ENCODE measurements around the gene CYB5R3.
A peak's percentile ranks its signal among the peaks of the same experiment; 100 is the strongest.

DNA sequence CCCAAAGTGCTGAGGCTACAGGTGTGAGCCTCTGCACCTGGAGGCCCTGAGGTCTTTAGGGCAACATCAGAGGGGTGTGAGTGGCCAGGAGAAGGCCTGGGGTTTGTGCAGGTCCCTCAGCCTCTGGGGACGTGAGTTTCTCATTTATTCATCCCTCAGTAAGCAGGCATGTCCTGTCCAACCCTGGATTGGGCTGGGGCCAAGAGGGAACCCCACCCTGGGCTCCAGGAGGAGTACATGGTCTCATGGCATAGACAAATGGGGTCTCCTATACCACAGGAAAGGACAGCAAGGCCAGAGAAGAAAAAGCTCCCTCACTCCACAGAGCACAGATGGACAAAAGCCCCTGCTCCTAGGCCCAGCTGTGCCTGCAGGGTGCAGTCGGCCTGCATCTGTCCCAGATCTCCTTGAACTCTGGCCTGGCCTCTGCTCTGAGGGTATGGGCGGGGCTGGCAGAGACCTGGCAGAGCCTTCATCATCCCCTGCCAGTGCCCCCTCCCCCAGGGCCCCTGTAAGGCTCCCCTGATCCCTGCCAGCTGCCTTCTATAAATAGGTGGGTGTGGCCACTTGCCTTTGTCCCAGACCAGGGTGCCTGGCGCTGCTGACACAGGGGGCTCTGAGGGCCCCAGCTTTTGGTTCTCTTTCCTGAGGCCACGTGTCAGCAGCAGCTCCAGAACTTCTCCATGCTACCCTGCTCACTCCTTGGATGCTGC, 36.9 kb upstream of the CYB5R3 start:
- TF ChIP-seq, protein P1, sequence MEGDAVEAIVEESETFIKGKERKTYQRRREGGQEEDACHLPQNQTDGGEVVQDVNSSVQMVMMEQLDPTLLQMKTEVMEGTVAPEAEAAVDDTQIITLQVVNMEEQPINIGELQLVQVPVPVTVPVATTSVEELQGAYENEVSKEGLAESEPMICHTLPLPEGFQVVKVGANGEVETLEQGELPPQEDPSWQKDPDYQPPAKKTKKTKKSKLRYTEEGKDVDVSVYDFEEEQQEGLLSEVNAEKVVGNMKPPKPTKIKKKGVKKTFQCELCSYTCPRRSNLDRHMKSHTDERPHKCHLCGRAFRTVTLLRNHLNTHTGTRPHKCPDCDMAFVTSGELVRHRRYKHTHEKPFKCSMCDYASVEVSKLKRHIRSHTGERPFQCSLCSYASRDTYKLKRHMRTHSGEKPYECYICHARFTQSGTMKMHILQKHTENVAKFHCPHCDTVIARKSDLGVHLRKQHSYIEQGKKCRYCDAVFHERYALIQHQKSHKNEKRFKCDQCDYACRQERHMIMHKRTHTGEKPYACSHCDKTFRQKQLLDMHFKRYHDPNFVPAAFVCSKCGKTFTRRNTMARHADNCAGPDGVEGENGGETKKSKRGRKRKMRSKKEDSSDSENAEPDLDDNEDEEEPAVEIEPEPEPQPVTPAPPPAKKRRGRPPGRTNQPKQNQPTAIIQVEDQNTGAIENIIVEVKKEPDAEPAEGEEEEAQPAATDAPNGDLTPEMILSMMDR (IDR thresholded peaks at IDR 0.05 in 8 of 11, conservative IDR thresholded peaks at IDR 0.05 in 3 of 11) = no peak
- TF ChIP-seq POLR2A (IDR thresholded peaks at IDR 0.05) = no peak
- peak in 2 of 3 donors; percentile 20 to 35 for TF ChIP-seq POLR2AphosphoS5 (IDR thresholded peaks at IDR 0.05)
